Activated B cell treated with CpG ODN at 0.5 μM for 24 hours (primary cell): ENCODE data around the gene FAM171A2. TPM values are rescaled to one million over a fixed set of nuclear protein-coding genes. Genes with fewer than 3 reads are reported as not detected.
A peak's percentile ranks its signal among the peaks of the same experiment; 100 is the strongest.
"Not testable (repeated sequence)": the region's sequence is repeated elsewhere in the genome, so short reads cannot be mapped to it uniquely, and the experiment has no call there.

ENCODE experiments used
- ATAC-seq: fragments of 200-7000 bp; cut with Tn5 transposase; one replicate; pipeline ENCODE4 v1.10.0; 2021; ENCODE audit warnings: low read depth, mild to moderate bottlenecking, moderate library complexity
- CTCF ChIA-PET: fragments of 350-600 bp; sonication (Branson Sonifier 250); formaldehyde crosslinking; loops from one replicate; lab custom pipeline; 2021; ENCODE audit warnings: antibody characterized with exemption; lab: Charles Lee
- POLR2A ChIA-PET: fragments of 350-600 bp; sonication (Branson Sonifier 250); formaldehyde crosslinking; loops from one replicate; lab custom pipeline; 2021; ENCODE audit warnings: antibody characterized with exemption; lab: Charles Lee
- DNase-seq: peaks from one replicate; pipeline ENCODE4 v3.0.0; 2022
- H3K27ac Mint-ChIP-seq: one replicate; pipeline ENCODE4 v1.8.0; 2020; ENCODE audit warnings: mixed read lengths
- H3K27me3 Mint-ChIP-seq: one replicate; pipeline ENCODE4 v1.8.0; 2021; ENCODE audit warnings: mixed read lengths
- H3K36me3 Mint-ChIP-seq: one replicate; pipeline ENCODE4 v1.8.0; 2021; ENCODE audit warnings: low read depth, mixed read lengths
- H3K4me1 Mint-ChIP-seq: one replicate; pipeline ENCODE4 v1.8.0; 2021; ENCODE audit warnings: mixed read lengths
- H3K4me3 Mint-ChIP-seq: one replicate; pipeline ENCODE4 v1.8.0; 2020; ENCODE audit warnings: mild to moderate bottlenecking, mixed read lengths
- H3K9me3 Mint-ChIP-seq: one replicate; pipeline ENCODE4 v1.8.0; 2020; ENCODE audit warnings: mixed read lengths
- intact Hi-C: fragments of 100-400 bp; cut with micrococcal nuclease; formaldehyde crosslinking; loops from one replicate; pipeline ENCODE4 v1.15.1; 2024
- total RNA-seq: library from RNA; stranded (reverse); gene quantifications from 2 replicates; pipeline ENCODE4 v1.2.3, GENCODE V29; 2022
- TF ChIP-seq, protein P1 (sequence below): fragments of 200-600 bp; IDR thresholded peaks from one replicate; pipeline ENCODE4 v1.8.0; 2022; ENCODE audit warnings: antibody characterized with exemption, mild to moderate bottlenecking

Gene FAM171A2
- total RNA-seq, 1 donor from 2014 or later: 0.75 TPM

DNA sequence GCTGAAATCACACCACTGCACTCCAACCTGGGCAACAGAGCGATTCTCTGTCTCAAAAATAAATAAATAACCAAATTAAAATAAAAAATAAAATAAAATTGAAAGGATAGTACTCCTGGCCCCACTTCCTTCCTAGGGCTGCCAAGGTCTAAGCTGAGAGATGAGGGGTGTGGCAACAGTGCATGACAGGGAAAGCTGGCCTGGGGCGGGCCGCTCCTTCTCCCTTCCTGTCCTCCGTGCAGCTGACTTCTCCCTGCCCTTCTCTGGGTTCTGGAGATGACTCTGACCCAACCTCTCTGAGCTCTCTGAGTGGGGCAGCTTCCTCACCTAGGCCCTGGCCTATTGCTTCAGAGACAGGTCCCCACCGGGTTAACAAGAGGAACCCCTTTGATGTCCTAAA is 30.3 kb downstream of the FAM171A2 start:
- DNase-seq: no peak
- ChIA-PET CTCF (interaction anchor here (0.9 to 4.2 kb wide), 4 partner anchors 12 to 123 kb away, joined by 4 to 38 read pairs (median 20); partner anchors contain the start of genes GRN and UBTF), POLR2A (interaction anchor here (1.2 to 11.6 kb wide), 2 partner anchors 12 to 115 kb away, joined by 7 to 237 read pairs; partner anchors contain the start of gene UBTF)
- TF ChIP-seq, protein P1, sequence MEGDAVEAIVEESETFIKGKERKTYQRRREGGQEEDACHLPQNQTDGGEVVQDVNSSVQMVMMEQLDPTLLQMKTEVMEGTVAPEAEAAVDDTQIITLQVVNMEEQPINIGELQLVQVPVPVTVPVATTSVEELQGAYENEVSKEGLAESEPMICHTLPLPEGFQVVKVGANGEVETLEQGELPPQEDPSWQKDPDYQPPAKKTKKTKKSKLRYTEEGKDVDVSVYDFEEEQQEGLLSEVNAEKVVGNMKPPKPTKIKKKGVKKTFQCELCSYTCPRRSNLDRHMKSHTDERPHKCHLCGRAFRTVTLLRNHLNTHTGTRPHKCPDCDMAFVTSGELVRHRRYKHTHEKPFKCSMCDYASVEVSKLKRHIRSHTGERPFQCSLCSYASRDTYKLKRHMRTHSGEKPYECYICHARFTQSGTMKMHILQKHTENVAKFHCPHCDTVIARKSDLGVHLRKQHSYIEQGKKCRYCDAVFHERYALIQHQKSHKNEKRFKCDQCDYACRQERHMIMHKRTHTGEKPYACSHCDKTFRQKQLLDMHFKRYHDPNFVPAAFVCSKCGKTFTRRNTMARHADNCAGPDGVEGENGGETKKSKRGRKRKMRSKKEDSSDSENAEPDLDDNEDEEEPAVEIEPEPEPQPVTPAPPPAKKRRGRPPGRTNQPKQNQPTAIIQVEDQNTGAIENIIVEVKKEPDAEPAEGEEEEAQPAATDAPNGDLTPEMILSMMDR: no peak
- ATAC-seq: no peak
- no peak overlapping the region for H3K27ac Mint-ChIP-seq
- intact Hi-C loops: no loop called here
- H3K27me3 Mint-ChIP-seq: no peaks in the 10 kb centered on the region
- H3K4me1 Mint-ChIP-seq: peaks cover 23% of the 10 kb centered on the region
- no peaks in the 10 kb centered on the region for H3K36me3 Mint-ChIP-seq
- no peaks in the 10 kb centered on the region for H3K9me3 Mint-ChIP-seq
- H3K4me3 Mint-ChIP-seq: no peak overlapping the region

DNA sequence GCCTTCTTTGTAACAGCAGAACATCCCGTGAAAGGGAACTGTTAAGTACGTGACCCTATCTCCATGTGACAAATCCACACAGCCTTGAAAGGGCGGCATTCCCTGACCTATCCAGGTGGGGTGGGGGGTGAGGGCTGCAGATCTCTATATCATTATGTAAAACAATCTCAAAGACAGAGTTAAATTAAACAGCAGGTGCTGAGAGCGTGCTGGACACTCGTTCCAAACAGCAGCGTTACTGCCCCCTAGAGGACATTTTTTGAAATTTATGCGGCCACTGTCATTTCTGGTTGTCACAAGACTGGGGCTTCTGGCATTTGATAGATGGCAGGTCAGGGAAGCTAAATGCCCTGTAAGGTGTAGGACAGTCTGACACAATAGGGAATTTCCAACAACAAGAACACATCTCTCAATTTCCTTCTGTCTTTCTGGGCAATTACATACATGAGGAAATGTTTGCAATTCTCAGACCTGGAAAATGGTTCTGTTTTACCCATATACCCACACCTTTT is 32.3 kb downstream of the FAM171A2 start:
- no peaks in the 10 kb centered on the region for H3K36me3 Mint-ChIP-seq
- H3K4me3 Mint-ChIP-seq: no peak overlapping the region
- intact Hi-C loops: loop anchor here (1.0 kb wide), 4 partner anchors 14 to 131 kb away; partner anchors contain the start of gene GRN
- ChIA-PET POLR2A (interaction anchor here (1.5 to 11.6 kb wide), 6 partner anchors 14 to 125 kb away, joined by 5 to 237 read pairs (median 12); partner anchors contain the start of genes GRN and UBTF), CTCF (interaction anchor here (0.7 to 4.6 kb wide), 15 partner anchors 13 to 306 kb away, joined by 3 to 45 read pairs (median 4); partner anchors contain the start of genes GRN and UBTF)
- ATAC-seq (peak; percentile 32), DNase-seq (no peak)
- H3K27ac Mint-ChIP-seq: no peak overlapping the region
- H3K4me1 Mint-ChIP-seq: peaks cover 34% of the 10 kb centered on the region
- H3K27me3 Mint-ChIP-seq: no peaks in the 10 kb centered on the region
- TF ChIP-seq, protein P1: peak; percentile 88
- H3K9me3 Mint-ChIP-seq: no peaks in the 10 kb centered on the region

DNA sequence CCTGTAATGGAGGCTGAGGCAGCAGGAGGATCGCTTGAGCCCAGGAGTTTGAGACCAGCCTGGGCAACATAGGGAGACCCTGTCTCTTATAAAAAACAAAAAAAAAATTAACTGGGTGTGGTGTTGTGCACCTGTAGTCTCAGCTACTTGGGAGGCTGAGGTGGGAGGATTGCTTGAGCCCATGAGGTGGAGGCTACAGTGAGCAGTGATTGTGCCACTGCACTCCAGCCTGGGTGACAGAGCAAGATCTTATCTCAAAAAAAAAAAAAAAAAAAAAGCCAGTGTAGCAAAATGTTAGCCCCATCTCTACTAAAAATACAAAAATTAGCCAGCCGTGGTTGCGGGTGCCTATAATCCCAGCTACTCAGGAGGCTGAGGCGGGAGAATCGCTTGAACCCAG is 33.4 kb downstream of the FAM171A2 start:
- H3K36me3 Mint-ChIP-seq, H3K9me3 Mint-ChIP-seq, H3K27ac Mint-ChIP-seq, H3K4me3 Mint-ChIP-seq, DNase-seq, ATAC-seq, intact Hi-C loops, H3K27me3 Mint-ChIP-seq: not testable (repeated sequence)
- peaks cover 37% of the 10 kb centered on the region for H3K4me1 Mint-ChIP-seq
- POLR2A ChIA-PET: interaction anchor here (0.6 to 11.6 kb wide), 8 partner anchors 15 to 220 kb away, joined by 3 to 237 read pairs (median 10); partner anchors contain the start of genes GRN and UBTF
- CTCF ChIA-PET: interaction anchor here (0.7 to 4.6 kb wide), 11 partner anchors 15 to 231 kb away, joined by 3 to 45 read pairs (median 9); partner anchors contain the start of genes GRN and UBTF

DNA sequence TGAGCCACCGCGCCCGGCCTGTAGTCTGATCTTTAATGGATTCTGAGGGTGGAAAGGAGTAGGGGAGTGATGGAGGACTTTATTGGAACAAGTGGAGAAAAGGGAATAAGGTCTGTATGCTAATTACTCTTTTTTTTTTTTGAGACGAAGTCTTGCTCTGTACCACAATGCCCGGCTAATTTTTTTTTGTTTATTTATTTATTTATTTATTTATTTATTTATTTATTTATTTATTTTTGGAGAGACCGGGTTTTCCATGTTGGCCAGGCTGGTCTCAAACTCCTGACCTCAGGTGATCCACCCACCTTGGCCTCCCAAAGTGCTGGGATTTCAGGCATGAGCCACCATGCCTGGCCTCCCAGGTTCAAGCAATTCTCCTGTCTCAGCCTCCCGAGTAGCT is 34.1 kb downstream of the FAM171A2 start:
- peaks cover 33% of the 10 kb centered on the region for H3K4me1 Mint-ChIP-seq
- intact Hi-C loops: loop anchor here (5.0 kb wide), 2 partner anchors 207 to 228 kb away; partner anchors contain the start of genes FZD2 and HDAC5
- not testable (repeated sequence) for H3K9me3 Mint-ChIP-seq, ATAC-seq, H3K36me3 Mint-ChIP-seq, H3K27ac Mint-ChIP-seq, H3K4me3 Mint-ChIP-seq, DNase-seq, H3K27me3 Mint-ChIP-seq
- CTCF ChIA-PET: interaction anchor here (2.2 to 4.6 kb wide), 6 partner anchors 16 to 120 kb away, joined by 6 to 45 read pairs (median 26); partner anchors contain the start of genes GRN and UBTF
- POLR2A ChIA-PET: interaction anchor here (0.9 to 11.6 kb wide), 3 partner anchors 16 to 219 kb away, joined by 3 to 237 read pairs (median 32); partner anchors contain the start of genes GRN and UBTF

DNA sequence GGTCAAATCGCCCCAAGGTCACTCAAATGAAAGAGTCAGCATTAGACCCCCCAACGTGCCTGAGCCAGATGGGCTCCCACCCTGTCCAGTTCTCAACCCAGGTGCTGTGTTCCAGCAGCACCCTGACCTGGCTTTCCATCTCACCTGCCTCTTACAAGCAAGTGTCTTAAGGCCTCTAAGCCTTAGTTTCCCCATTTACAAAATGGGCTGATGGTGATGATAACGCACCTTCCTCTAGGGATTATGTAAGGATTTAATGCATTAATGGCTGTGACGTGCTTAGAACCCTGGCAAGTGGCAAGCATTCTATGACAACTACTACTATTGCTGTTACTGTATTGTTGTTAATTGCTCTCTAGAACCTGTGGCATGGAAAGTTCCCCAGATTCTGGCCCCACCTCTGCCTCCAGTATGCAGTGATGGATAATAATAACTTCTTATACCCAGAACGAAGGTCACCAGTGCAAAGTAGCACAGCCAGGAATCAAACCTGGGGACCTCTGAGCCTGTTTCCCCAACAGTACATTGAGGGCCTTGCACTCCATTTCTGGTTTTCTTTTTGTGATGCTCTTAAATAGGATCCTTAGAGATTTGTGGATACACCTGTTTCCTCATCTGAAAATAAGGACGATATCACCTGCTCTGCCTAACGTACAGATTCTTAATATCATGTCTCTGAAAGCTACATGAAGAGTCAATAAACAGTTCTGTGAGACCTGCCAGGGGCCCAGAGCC is 35.8 kb downstream of the FAM171A2 start:
- Mint-ChIP-seq H3K4me3 (peak overlapping the region; percentile 38), H3K4me1 (peaks cover 40% of the 10 kb centered on the region), H3K36me3 (peaks cover 7% of the 10 kb centered on the region), H3K27me3 (no peaks in the 10 kb centered on the region), H3K27ac (peak overlapping the region; percentile 35), H3K9me3 (no peaks in the 10 kb centered on the region)
- DNase-seq (no peak), ATAC-seq (no peak)
- intact Hi-C loops: loop anchor here (5.0 kb wide), 2 partner anchors 206 to 229 kb away; partner anchors contain the start of genes FZD2 and HDAC5
- TF ChIP-seq, protein P1: no peak
- ChIA-PET POLR2A (interaction anchor here (1.1 to 11.6 kb wide), 6 partner anchors 7 to 118 kb away, joined by 3 to 237 read pairs (median 14); partner anchors contain the start of genes GRN and UBTF), CTCF (interaction anchor here (0.9 to 4.6 kb wide), 5 partner anchors 23 to 139 kb away, joined by 3 to 45 read pairs (median 4); no protein-coding TSS in a partner anchor)
